ENCODE data around the gene EREG. TPM values are rescaled to one million over a fixed set of nuclear protein-coding genes. Genes with fewer than 3 reads are reported as not detected.
"Not testable (repeated sequence)": the region's sequence is repeated elsewhere in the genome, so short reads cannot be mapped to it uniquely, and the experiment has no call there.

Gene EREG
- total RNA-seq, 2 experiments from 2014 or later, result not detected

DNA sequence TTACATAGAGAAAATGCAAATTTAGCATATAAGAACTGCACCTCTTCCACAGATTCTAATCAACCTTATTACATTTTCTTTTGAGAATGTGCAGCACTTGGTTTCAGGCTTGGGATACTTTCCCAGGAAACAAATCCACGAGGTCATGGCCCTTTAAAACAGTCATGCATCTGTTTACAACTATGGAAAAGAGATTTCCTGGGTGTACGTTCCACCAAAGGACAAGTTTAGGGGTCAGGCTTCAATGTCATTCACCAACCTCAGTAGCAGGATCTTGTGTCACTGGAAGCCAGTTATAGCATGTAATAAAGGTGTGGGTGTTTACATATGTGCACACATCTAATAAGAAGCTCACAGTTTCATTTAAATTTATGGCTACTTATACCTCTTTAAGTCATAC, 30.7 kb downstream of the EREG start:
- CTCF ChIA-PET, result no interaction called here
- Mint-ChIP-seq H3K27me3 (ENCODE audit: low read depth) (no peaks in the 10 kb centered on the region), H3K9me3 (no peaks in the 10 kb centered on the region), H3K36me3 (ENCODE audit: low read depth) (no peaks in the 10 kb centered on the region), H3K27ac (no peak overlapping the region), H3K4me1 (ENCODE audit: low read depth) (peaks cover 5% of the 10 kb centered on the region), H3K4me3 (no peak overlapping the region)
- no peak for DNase-seq
- intact Hi-C loops (cut with micrococcal nuclease), result no loop called here

DNA sequence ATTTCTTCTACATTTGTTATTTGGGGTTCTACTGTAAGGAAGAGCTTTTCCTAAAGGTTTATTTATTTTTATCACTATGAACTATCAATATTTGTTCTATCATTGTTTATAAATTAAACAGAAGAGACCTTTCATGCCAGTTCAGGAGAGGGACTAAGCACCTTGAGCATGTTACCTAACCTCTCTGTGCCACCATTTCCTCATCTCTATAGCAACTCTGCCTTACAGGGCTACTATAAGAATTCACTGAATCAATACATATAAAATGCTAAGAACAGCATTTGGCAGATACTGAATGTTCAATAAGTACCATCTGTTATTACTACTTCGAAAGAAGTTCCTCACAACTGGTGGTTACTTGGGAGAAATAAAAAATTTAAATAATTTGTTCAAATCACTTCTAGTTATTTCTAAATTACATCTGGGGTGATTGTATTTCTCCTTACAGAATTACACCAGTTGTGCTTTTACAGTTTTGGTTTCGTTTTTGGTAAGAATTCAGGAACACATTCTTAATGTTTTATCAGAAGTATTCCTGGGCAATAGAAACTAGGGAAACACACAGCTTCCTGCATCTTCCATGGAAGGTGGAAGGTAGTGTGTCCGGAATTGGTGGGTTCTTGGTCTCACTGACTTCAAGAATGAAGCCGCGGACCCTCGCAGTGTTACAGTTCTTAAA, 32.9 kb downstream of the EREG start:
- Mint-ChIP-seq H3K27ac (peak overlapping the region; percentile 86), H3K4me3 (peak overlapping the region; percentile 85), H3K4me1 (ENCODE audit: low read depth) (peaks cover 5% of the 10 kb centered on the region), H3K36me3 (ENCODE audit: low read depth) (no peaks in the 10 kb centered on the region), H3K27me3 (ENCODE audit: low read depth) (no peaks in the 10 kb centered on the region), H3K9me3 (no peaks in the 10 kb centered on the region)
- no peak for DNase-seq
- intact Hi-C loops (cut with micrococcal nuclease), result loop anchor here (1.0 kb wide), 1 partner anchor 47 kb away; the partner anchor contains the start of gene AREG
- CTCF ChIA-PET, result interaction anchor here (0.6 to 1.1 kb wide), 2 partner anchors 134 to 225 kb away, joined by 4 to 5 read pairs; no protein-coding TSS in a partner anchor

DNA sequence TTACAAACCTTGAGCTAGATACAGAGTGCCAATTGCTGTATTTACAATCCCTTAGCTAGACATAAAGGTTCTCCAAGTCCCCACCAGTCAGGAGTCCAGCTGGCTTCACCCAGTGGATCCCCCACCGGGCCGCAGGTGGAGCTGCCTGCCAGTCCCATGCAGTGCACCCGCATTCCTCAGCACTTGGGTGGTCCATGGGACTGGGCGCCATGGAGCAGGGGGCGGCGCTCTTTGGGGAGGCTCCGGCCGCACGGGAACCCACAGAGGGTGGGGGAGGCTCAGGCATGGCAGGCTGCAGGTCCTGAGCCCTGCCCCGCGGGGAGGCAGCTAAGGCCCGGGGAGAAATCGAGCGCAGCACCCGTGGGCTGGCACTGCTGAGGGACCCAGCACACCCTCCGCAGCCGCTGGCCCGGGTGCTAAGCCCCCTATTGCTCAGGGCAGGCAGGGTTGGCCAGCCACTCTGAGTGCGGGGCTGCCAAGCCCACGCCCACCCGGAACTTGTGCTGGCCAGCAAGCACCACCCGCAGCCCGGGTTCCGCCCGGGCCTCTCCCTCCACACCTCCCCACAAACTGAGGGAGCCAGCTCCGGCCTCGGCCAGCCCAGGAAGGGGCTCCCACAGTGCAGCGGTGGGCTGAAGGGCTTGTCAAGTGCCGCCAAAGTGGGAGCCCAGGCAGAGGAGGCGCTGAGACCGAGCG, 34.1 kb downstream of the EREG start:
- not testable (repeated sequence) for H3K9me3 Mint-ChIP-seq; DNase-seq; H3K27me3 Mint-ChIP-seq (ENCODE audit: low read depth); H3K27ac Mint-ChIP-seq; H3K4me1 Mint-ChIP-seq (ENCODE audit: low read depth); H3K36me3 Mint-ChIP-seq (ENCODE audit: low read depth)
- intact Hi-C loops (cut with micrococcal nuclease), result loop anchor here (1.0 kb wide), 1 partner anchor 46 kb away; the partner anchor contains the start of gene AREG
- CTCF ChIA-PET, result interaction anchor here (0.6 kb wide), 1 partner anchor 1196 kb away, joined by 3 read pairs; no protein-coding TSS in a partner anchor
- peak overlapping the region; percentile 85 for H3K4me3 Mint-ChIP-seq

DNA sequence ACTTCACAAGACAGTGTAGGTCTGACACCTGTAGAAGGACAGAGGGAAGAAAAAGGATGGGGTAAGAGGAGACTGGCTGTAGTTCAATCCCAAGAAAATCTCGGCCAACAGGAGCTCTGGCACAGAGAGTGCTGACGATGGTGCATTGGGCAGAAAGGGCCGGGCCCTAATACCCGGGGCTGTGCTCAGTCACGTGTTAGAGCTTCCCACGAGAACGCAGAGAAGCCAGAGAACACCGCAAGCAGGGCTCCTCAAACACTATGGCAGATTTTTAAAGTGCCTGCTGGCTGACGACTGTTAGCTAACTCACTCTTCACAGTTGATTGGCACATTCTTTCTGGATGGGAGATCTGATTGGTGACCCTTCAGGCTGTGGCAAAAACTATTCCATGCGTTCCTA, 35.5 kb downstream of the EREG start:
- H3K27me3 Mint-ChIP-seq (ENCODE audit: low read depth), result no peaks in the 10 kb centered on the region
- no peak overlapping the region for H3K4me3 Mint-ChIP-seq
- intact Hi-C loops (cut with micrococcal nuclease), result no loop called here

DNA sequence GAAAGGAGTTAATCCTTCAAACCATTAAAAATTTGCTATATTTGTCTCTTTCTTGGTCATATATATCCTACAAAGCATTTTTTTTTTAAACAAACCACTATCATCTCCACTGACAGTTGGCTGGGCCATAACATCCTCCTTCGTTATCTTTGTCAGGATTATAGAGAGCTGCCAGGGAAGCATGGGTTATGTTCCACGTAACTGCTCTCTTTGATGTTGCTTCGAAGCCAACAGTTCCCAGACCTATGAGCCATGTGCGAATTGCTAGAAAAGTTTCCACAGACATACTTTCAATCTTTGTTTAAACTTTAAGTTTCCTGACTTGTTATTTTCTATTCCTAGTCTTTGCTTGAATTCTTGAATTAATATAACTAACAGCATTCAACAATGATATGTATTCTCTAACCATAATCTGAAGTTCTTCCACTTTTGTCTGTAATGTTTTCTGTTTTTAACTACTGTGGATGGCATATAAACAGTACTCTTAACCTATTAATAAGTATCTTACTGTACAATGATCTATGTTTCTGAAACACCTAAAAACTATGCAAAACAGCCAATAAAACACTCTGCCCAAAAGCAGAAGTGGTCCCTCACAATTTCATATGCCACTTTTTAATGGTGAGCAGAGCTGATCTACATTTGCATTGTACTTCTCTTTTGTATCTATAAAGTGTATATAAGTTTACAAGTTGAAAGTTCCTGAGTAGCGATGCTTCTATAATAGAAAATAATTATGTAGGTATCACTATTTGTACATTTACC, 37.9 kb downstream of the EREG start:
- H3K27me3 Mint-ChIP-seq (ENCODE audit: low read depth), result no peaks in the 10 kb centered on the region
- no peaks in the 10 kb centered on the region for H3K36me3 Mint-ChIP-seq (ENCODE audit: low read depth)
- intact Hi-C loops (cut with micrococcal nuclease), result no loop called here
- CTCF ChIA-PET, result interaction anchor here (0.6 kb wide), 1 partner anchor 132 kb away, joined by 3 read pairs; no protein-coding TSS in a partner anchor
- H3K9me3 Mint-ChIP-seq, result no peaks in the 10 kb centered on the region
- no peak for DNase-seq
- peaks cover 2% of the 10 kb centered on the region for H3K4me1 Mint-ChIP-seq (ENCODE audit: low read depth)
- H3K27ac Mint-ChIP-seq, result no peak overlapping the region
- no peak overlapping the region for H3K4me3 Mint-ChIP-seq

More for the DNA sequence above, 35.5 kb downstream of the EREG start:
- CTCF ChIA-PET, result interaction anchor here (0.8 kb wide), 1 partner anchor 30 kb away, joined by 5 read pairs; no protein-coding TSS in a partner anchor
- Mint-ChIP-seq H3K27ac (no peak overlapping the region), H3K4me1 (ENCODE audit: low read depth) (peaks cover 5% of the 10 kb centered on the region), H3K9me3 (no peaks in the 10 kb centered on the region), H3K36me3 (ENCODE audit: low read depth) (no peaks in the 10 kb centered on the region)
- no peak for DNase-seq

DNA sequence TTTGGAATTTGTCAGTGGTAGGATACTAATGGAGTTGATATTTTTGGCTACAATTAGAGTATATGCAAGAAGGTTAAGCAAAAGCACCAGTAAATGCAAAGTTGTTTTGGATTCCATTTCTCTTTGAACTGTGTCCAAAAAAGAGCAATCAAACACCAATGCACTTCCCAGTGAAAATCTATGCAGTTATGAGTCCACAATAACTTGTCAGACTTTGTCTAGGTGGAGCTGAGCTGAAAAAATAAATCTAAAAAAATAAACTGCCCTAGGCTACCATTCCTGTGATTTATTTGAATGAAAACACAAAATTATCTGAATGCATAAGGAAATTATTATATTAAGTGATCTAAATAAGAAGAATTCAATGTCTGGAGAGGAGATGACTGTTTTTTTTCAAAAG, 42.9 kb downstream of the EREG start:
- H3K27ac Mint-ChIP-seq, result no peak overlapping the region
- H3K4me3 Mint-ChIP-seq, result no peak overlapping the region
- DNase-seq, result no peak
- no peaks in the 10 kb centered on the region for H3K27me3 Mint-ChIP-seq (ENCODE audit: low read depth)
- intact Hi-C loops (cut with micrococcal nuclease), result no loop called here
- no peaks in the 10 kb centered on the region for H3K9me3 Mint-ChIP-seq
- no peaks in the 10 kb centered on the region for H3K36me3 Mint-ChIP-seq (ENCODE audit: low read depth)
- CTCF ChIA-PET, result no interaction called here
- no peaks in the 10 kb centered on the region for H3K4me1 Mint-ChIP-seq (ENCODE audit: low read depth)

DNA sequence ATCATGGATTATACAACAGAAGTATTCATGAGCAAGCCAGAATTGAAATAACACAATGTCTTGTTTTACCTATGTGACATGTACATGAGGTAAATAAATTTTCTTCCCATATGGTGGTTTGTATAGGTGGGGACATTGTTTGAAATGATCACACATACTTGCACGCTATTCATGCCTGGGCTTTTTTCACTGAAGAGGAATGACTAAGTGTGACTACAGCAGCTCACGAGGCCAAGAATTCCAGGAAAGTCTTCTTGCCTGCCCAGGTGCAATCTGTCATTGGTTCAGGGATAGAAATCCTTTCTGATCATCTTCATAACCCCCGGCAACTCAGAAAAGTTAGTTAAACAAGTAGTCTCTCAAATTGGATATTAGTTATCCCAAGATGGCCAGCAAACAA, 43.7 kb downstream of the EREG start:
- H3K36me3 Mint-ChIP-seq (ENCODE audit: low read depth), result no peaks in the 10 kb centered on the region
- no peak for DNase-seq
- H3K9me3 Mint-ChIP-seq, result no peaks in the 10 kb centered on the region
- no peaks in the 10 kb centered on the region for H3K27me3 Mint-ChIP-seq (ENCODE audit: low read depth)
- H3K27ac Mint-ChIP-seq, result no peak overlapping the region
- CTCF ChIA-PET, result no interaction called here
- H3K4me1 Mint-ChIP-seq (ENCODE audit: low read depth), result no peaks in the 10 kb centered on the region
- intact Hi-C loops (cut with micrococcal nuclease), result no loop called here
- H3K4me3 Mint-ChIP-seq, result no peak overlapping the region

DNA sequence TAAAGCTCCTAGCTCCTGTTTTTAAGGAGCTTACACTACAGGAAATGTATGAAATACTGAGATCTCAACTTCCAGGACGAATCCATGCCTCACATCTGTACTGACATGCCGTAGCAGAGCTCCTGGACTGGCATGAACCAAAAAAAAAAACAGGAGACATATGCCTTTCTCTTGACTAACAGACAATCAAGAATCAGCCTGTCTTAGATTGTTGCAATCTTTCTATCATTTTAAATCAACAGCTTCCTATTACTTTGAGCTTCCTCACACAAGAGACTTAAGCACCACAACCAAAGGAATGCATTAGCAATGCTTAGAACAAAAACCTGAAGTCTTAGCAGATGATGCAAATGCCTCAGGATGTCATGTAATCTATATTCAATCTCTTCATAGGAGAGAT, 45.3 kb downstream of the EREG start:
- CTCF ChIA-PET, result interaction anchor here (0.6 kb wide), 2 partner anchors 392 to 1112 kb away, joined by 3 to 4 read pairs; no protein-coding TSS in a partner anchor
- H3K27ac Mint-ChIP-seq, result no peak overlapping the region
- H3K4me1 Mint-ChIP-seq (ENCODE audit: low read depth), result no peaks in the 10 kb centered on the region
- intact Hi-C loops (cut with micrococcal nuclease), result no loop called here
- no peaks in the 10 kb centered on the region for H3K9me3 Mint-ChIP-seq
- DNase-seq, result no peak
- no peak overlapping the region for H3K4me3 Mint-ChIP-seq
- H3K27me3 Mint-ChIP-seq (ENCODE audit: low read depth), result no peaks in the 10 kb centered on the region
- H3K36me3 Mint-ChIP-seq (ENCODE audit: low read depth), result no peaks in the 10 kb centered on the region

DNA sequence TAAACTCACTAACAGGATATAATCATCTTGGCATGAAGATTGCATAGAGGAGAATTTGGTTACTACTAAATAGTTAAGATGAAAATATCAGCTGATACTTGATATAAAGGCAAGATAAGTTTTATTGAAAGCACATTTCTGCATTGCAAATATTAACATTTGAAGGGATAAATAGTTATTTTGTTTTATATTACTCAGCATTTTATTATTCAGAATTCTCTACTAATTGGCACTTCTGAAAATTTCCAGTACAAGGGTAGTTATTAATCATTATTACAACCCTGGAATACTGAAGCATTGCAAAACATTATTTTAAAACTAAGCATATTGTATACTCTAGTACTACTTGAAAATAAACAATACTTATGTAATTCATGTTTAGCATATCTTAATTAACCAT, 47.3 kb downstream of the EREG start:
- H3K4me1 Mint-ChIP-seq (ENCODE audit: low read depth), result no peaks in the 10 kb centered on the region
- no peaks in the 10 kb centered on the region for H3K9me3 Mint-ChIP-seq
- no peak overlapping the region for H3K4me3 Mint-ChIP-seq
- CTCF ChIA-PET, result no interaction called here
- intact Hi-C loops (cut with micrococcal nuclease), result no loop called here
- H3K27ac Mint-ChIP-seq, result no peak overlapping the region
- DNase-seq, result no peak
- no peaks in the 10 kb centered on the region for H3K27me3 Mint-ChIP-seq (ENCODE audit: low read depth)
- no peaks in the 10 kb centered on the region for H3K36me3 Mint-ChIP-seq (ENCODE audit: low read depth)

DNA sequence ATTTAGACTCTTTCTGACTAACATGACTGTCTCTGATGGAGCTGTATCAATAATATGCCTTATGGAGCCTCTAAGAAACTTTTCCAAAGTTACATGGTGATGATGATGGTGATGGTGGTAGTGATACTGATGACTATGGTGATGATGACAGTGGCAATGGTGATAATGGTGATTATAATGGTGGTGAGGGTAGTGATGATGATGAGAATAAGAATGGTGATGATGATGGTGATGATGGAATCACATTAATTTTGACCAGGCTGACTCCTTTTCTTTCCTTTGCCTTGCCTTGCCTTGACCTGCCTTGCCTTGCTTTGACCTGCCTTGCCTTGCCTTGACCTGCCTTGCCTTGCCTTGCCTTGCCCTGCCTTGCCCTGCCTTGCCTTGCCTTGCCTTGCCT, 48.3 kb downstream of the EREG start:
- H3K27me3 Mint-ChIP-seq (ENCODE audit: low read depth), result peaks cover 6% of the 10 kb centered on the region
- intact Hi-C loops (cut with micrococcal nuclease), result no loop called here
- H3K4me1 Mint-ChIP-seq (ENCODE audit: low read depth), result no peaks in the 10 kb centered on the region
- H3K36me3 Mint-ChIP-seq (ENCODE audit: low read depth), result no peaks in the 10 kb centered on the region
- CTCF ChIA-PET, result no interaction called here
- DNase-seq, result no peak
- H3K4me3 Mint-ChIP-seq, result no peak overlapping the region
- no peak overlapping the region for H3K27ac Mint-ChIP-seq
- no peaks in the 10 kb centered on the region for H3K9me3 Mint-ChIP-seq

DNA sequence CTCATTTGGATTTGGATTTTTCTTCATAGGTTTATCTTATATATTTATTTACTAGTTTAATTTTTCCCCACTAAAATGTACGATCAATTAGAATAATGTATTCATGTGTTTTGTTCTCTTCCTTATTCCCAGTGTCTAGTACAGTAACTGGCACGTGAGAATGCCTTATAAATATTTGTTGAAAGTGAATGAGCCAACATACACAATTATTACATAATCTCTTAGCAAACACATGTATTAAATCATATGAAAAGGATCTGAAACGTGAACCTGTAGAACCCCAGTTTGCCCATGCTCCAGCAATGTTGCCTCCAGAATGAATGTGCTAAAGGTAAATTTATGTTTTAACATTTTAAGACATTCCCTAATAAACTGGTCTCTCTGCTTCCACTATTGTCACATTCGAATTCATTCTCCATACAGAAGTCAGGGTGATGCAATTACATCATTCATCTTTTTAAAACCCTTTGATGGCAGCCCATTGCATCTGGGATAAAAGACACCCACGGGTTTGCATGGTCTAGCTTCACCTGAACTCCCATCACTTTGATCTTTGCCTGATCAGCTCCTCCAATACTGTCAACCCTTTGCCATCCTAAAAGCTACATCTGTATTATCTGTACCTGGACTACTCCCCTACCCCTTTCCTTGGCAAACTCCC, 49.3 kb downstream of the EREG start:
- Mint-ChIP-seq H3K4me3 (no peak overlapping the region), H3K4me1 (ENCODE audit: low read depth) (no peaks in the 10 kb centered on the region), H3K36me3 (ENCODE audit: low read depth) (no peaks in the 10 kb centered on the region), H3K27ac (no peak overlapping the region), H3K27me3 (ENCODE audit: low read depth) (peaks cover 8% of the 10 kb centered on the region), H3K9me3 (no peaks in the 10 kb centered on the region)
- CTCF ChIA-PET, result no interaction called here
- intact Hi-C loops (cut with micrococcal nuclease), result no loop called here
- DNase-seq, result no peak

DNA sequence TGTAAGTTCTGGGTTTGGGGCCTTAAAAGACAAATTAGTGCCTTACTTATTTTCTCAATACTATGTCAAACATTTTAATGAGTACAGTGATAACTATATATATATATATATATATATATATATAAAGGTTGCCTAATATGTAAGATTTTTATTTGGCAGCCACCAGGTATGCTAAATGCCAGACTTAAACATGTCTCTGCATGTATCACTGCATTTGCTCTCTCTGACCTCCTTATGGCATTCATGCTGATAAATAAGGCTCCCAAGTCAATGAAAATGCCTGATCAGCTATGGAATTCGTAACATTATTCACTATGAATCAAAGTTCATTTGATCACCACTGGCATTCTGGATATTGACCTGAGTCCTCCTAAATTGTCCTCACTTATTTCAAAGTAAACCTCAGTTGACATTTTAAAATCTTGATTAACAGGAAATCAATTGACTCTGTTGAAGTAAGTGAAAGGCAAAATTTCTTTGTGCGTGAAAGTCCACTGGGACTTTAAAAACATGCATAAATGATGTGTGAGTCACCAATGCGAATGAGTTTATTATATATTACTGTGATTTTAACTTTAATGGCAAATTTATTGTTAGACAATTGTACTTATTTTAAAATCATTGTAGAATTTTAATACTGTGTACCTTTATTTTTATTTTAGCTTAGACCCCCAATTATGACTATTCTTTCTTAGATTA, 50.8 kb downstream of the EREG start:
- CTCF ChIA-PET, result no interaction called here
- H3K4me1 Mint-ChIP-seq (ENCODE audit: low read depth), result no peaks in the 10 kb centered on the region

More for the DNA sequence above, 50.8 kb downstream of the EREG start:
- DNase-seq, result no peak
- intact Hi-C loops (cut with micrococcal nuclease), result no loop called here
- Mint-ChIP-seq H3K4me3 (no peak overlapping the region), H3K27ac (no peak overlapping the region), H3K36me3 (ENCODE audit: low read depth) (no peaks in the 10 kb centered on the region), H3K27me3 (ENCODE audit: low read depth) (peaks cover 8% of the 10 kb centered on the region), H3K9me3 (no peaks in the 10 kb centered on the region)

Data from activated naive CD4-positive, alpha-beta T cell treated with anti-CD3 and anti-CD28 coated beads for 36 hours (primary cell).